ENCODE measurements around the gene RNF126.

Gene RNF126

GRCh38 chr19:661427-662196, 1.4 kb downstream of the RNF126 start:
- no peak for DNase-seq

- no peak for DNase-seq
These were observed 2.1 kb downstream of the RNF126 start for GRCh38 chr19:660793-661426.

GRCh38 chr19:658916-659839, 3.8 kb downstream of the RNF126 start:
- DNase-seq, result no peak

GRCh38 chr19:658059-658839, 4.8 kb downstream of the RNF126 start:
- DNase-seq, result no peak

GRCh38 chr19:657611-658010, 5.4 kb downstream of the RNF126 start:
- no peak for DNase-seq

GRCh38 chr19:656751-657559, 6.1 kb downstream of the RNF126 start:
- DNase-seq, result no peak

GRCh38 chr19:655691-656090, 7.3 kb downstream of the RNF126 start:
- DNase-seq, result no peak

GRCh38 chr19:653425-653824, 9.6 kb downstream of the RNF126 start:
- no peak for DNase-seq

- no peak for DNase-seq
These were observed 10.3 kb downstream of the RNF126 start for GRCh38 chr19:652467-653389.

GRCh38 chr19:651991-652390, 11.0 kb downstream of the RNF126 start:
- no peak for DNase-seq

GRCh38 chr19:651114-651818, 11.7 kb downstream of the RNF126 start:
- no peak for DNase-seq

GRCh38 chr19:650121-650520, 12.9 kb downstream of the RNF126 start:
- DNase-seq, result no peak

- no peak for DNase-seq
These were observed 13.9 kb downstream of the RNF126 start for GRCh38 chr19:648904-649801.

GRCh38 chr19:648305-648704, 14.7 kb downstream of the RNF126 start:
- no peak for DNase-seq

GRCh38 chr19:647566-648284, 15.3 kb downstream of the RNF126 start:
- no peak for DNase-seq

GRCh38 chr19:646779-647565, 16.0 kb downstream of the RNF126 start:
- no peak for DNase-seq

Data from NCI-H446 treated with DMSO at 0.1 percent for 48 hours (cell line).